Endothelial cell of umbilical vein (primary cell): ENCODE data around the gene HEPHL1. TPM values are rescaled to one million over a fixed set of nuclear protein-coding genes. Genes with fewer than 3 reads are reported as not detected.

Source experiments
- BruUV-seq: library from RNA; stranded (reverse); fragments of 400-500 nt; replicated peaks from 2 replicates; lab custom pipeline; 2021; lab: Mats Ljungman, UMichigan
- CTCF ChIA-PET: fragments of 300-600, 350-600 bp; sonication (Branson Sonifier 250); formaldehyde crosslinking; loops from one replicate; lab custom pipeline; 2021; ENCODE audit warnings: antibody characterized with exemption, inconsistent platforms; lab: Charles Lee
- POLR2A ChIA-PET: fragments of 300-600, 350-600 bp; sonication (Branson Sonifier 250); formaldehyde crosslinking; loops from one replicate; lab custom pipeline; 2021; ENCODE audit warnings: antibody characterized with exemption, inconsistent platforms; lab: Charles Lee
- DNase-seq: peaks from one replicate; pipeline ENCODE4 v3.0.0-alpha.2; 2011; ENCODE audit warnings: low read depth, low spot score
- FAIRE-seq: peaks from 2 replicates; lab custom pipeline; 2011; peaks lifted over from hg19 to GRCh38; lab: Jason Lieb, UNC
- H2AFZ ChIP-seq: 2 replicates; pipeline ENCODE4 v1.6.0; 2012; ENCODE audit warnings: low read depth, low read length, control low read depth, inconsistent platforms
- H3K27ac ChIP-seq: 2 replicates; pipeline ENCODE4 v1.5.1; 2011; ENCODE audit warnings: low read depth, mild to moderate bottlenecking, control low read depth, low read length, moderate library complexity; ENCODE audit not compliant: insufficient read depth
- H3K27me3 ChIP-seq, 2 experiments: 2 replicates each; pipeline versions ENCODE4 v1.6.0 to v1.6.1; 2011; ENCODE audit warnings: low read length in 2 of 2, mixed read lengths in 1 of 2; ENCODE audit not compliant: control insufficient read depth in 2 of 2, insufficient read depth in 2 of 2
- H3K36me3 ChIP-seq, 2 experiments: 2 replicates in 1 of 2; 3 replicates in 1 of 2; pipeline ENCODE4 v1.5.1; 2011; ENCODE audit warnings: low read length in 2 of 2, mild to moderate bottlenecking in 1 of 2, moderate library complexity in 1 of 2; ENCODE audit not compliant: control insufficient read depth in 2 of 2, insufficient read depth in 2 of 2; ENCODE audit errors: extremely low read depth in 1 of 2
- H3K4me1 ChIP-seq: 3 replicates; pipeline ENCODE4 v1.5.1; 2011; ENCODE audit warnings: mild to moderate bottlenecking, low read length; ENCODE audit not compliant: control insufficient read depth, insufficient read depth; ENCODE audit errors: extremely low read depth
- H3K4me2 ChIP-seq: 2 replicates; pipeline ENCODE4 v1.6.1; 2011; ENCODE audit warnings: low read length, control low read depth, mixed read lengths; ENCODE audit not compliant: insufficient read depth
- H3K4me3 ChIP-seq, 3 experiments: fragments of 200-600 bp in 1 of 3; sonication (generic), shearing (Covaris generic) in 1 of 3; replicated peaks in 1 of 3; 2 replicates each; pipeline ENCODE4 v1.5.1; 2011 to 2016; ENCODE audit warnings: control low read depth in 3 of 3, low read length in 3 of 3, mild to moderate bottlenecking in 2 of 3, inconsistent platforms in 1 of 3, low read depth in 1 of 3, moderate library complexity in 1 of 3; ENCODE audit not compliant: insufficient read depth in 1 of 3
- H3K79me2 ChIP-seq: 2 replicates; pipeline ENCODE4 v1.6.0; 2012; ENCODE audit warnings: low read length, inconsistent platforms; ENCODE audit not compliant: control insufficient read depth, insufficient read depth
- H3K9ac ChIP-seq: replicated peaks from 2 replicates; pipeline ENCODE3; 2011; ENCODE audit warnings: low read length, control low read depth; ENCODE audit not compliant: insufficient read depth; ENCODE audit errors: extremely low read depth
- H3K9me1 ChIP-seq: replicated peaks from 3 replicates; pipeline ENCODE4 v1.6.0; 2011; ENCODE audit warnings: mild to moderate bottlenecking, low read length; ENCODE audit not compliant: control insufficient read depth, insufficient read depth; ENCODE audit errors: extremely low read depth
- H3K9me3 ChIP-seq: replicated peaks from 2 replicates; pipeline ENCODE4 v1.5.1; 2012; ENCODE audit warnings: low read length, inconsistent platforms; ENCODE audit not compliant: control insufficient read depth, insufficient read depth
- H4K20me1 ChIP-seq: replicated peaks from 2 replicates; pipeline ENCODE3; 2011; ENCODE audit warnings: mild to moderate bottlenecking, low read length; ENCODE audit not compliant: control insufficient read depth, insufficient read depth; ENCODE audit errors: extremely low read depth
- CTCF ChIP-seq, 2 donors: IDR thresholded peaks; 1 replicate in 1 of 2; 2 replicates in 1 of 2; pipeline ENCODE4 v1.5.1; 2011; ENCODE audit warnings: low read length in 2 of 2, mild to moderate bottlenecking in 2 of 2, moderate library complexity in 2 of 2, control low read depth in 1 of 2, inconsistent platforms in 1 of 2, low read depth in 1 of 2; ENCODE audit not compliant: insufficient read depth in 1 of 2; ENCODE audit errors: extremely low read depth in 1 of 2
- EZH2 ChIP-seq: IDR thresholded peaks from 2 replicates; pipeline ENCODE4 v1.6.1; 2012; ENCODE audit warnings: borderline replicate concordance, low read depth, mild to moderate bottlenecking, moderate library complexity, low read length, inconsistent platforms; ENCODE audit not compliant: severe bottlenecking
- FOS ChIP-seq: IDR thresholded peaks from 2 replicates; pipeline ENCODE4 v1.6.1; 2011; ENCODE audit warnings: mild to moderate bottlenecking, low read length, moderate library complexity, borderline replicate concordance; ENCODE audit not compliant: insufficient read depth
- GATA2 ChIP-seq: IDR thresholded peaks from 2 replicates; pipeline ENCODE4 v1.7.0; 2011; ENCODE audit warnings: low read depth, mild to moderate bottlenecking, moderate library complexity, mixed read lengths, low read length; ENCODE audit not compliant: insufficient read length, insufficient read depth
- JUN ChIP-seq: IDR thresholded peaks from 2 replicates; pipeline ENCODE4 v1.6.1; 2011; ENCODE audit warnings: borderline replicate concordance, low read depth; ENCODE audit not compliant: insufficient read length, insufficient read depth
- MAX ChIP-seq: IDR thresholded peaks from 2 replicates; pipeline ENCODE4 v1.6.1; 2011; ENCODE audit not compliant: insufficient read depth, insufficient read length
- MYC ChIP-seq: IDR thresholded peaks from one replicate; pipeline ENCODE4 v1.6.1; 2011; ENCODE audit warnings: mild to moderate bottlenecking, low read depth, low read length
- POLR2A ChIP-seq: IDR thresholded peaks from 2 replicates; pipeline ENCODE4 v1.6.1; 2012; ENCODE audit warnings: low read depth, mild to moderate bottlenecking, control low read depth, low read length
- POLR2AphosphoS5 ChIP-seq: IDR thresholded peaks from 2 replicates; pipeline ENCODE4 v1.6.1; 2012; ENCODE audit warnings: low read depth, mild to moderate bottlenecking, control low read depth, low read length, moderate library complexity; ENCODE audit not compliant: insufficient read depth
- dilution Hi-C: fragments of 300-500 bp; cut with MboI; formaldehyde crosslinking; loops from one replicate; pipeline ENCODE4 v1.15.0; 2019; ENCODE audit warnings: low sequenced_read_pairs; ENCODE audit not compliant: extremely low pct_ligation_motif_present
- intact Hi-C: fragments of 100-400 bp; cut with micrococcal nuclease; formaldehyde crosslinking; loops from one replicate; pipeline ENCODE4 v1.10.0; 2022
- polyA plus RNA-seq, 4 experiments: library from polyadenylated mRNA; depleted of rRNA in 3 of 4; stranded (reverse) in 3 of 4; unstranded in 1 of 4; fragments of >200 nt; gene quantifications; 2 replicates each; pipeline versions ENCODE4 v1.2.1 to v1.2.3, GENCODE V29; 2011 to 2012; ENCODE audit warnings: missing spikeins in 1 of 4
- total RNA-seq: library from RNA; stranded (reverse); gene quantifications from 2 replicates; pipeline ENCODE4 v1.2.3, GENCODE V29; 2021

HEPHL1 gene
- total and polyA plus RNA-seq, 2 donors (not counting 3 experiments of a cell fraction or from before 2014, with no cell fraction given): not detected

- no peaks in the 10 kb centered on the region for H3K79me2 ChIP-seq
- ChIA-PET POLR2A (no interaction called here), CTCF (no interaction called here)
- FAIRE-seq: no peak
- no peak overlapping the region for H3K9ac ChIP-seq
- BruUV-seq: no TSS peak
- no peaks in the 10 kb centered on the region for H3K27me3 ChIP-seq
- no peaks in the 10 kb centered on the region for H3K4me1 ChIP-seq
- DNase-seq: no peak
- no peak overlapping the region for H3K4me3 ChIP-seq
- H3K9me3 ChIP-seq: no peaks in the 10 kb centered on the region
- no peaks in the 10 kb centered on the region for H4K20me1 ChIP-seq
- no peak overlapping the region for H3K4me2 ChIP-seq
- H3K27ac ChIP-seq: no peak overlapping the region
- dilution Hi-C loops (no loop called here), intact Hi-C loops (no loop called here)
- no peaks in the 10 kb centered on the region for H3K9me1 ChIP-seq
- H2AFZ ChIP-seq: no peak overlapping the region
- TF ChIP-seq POLR2A (no peak), CTCF (IDR thresholded peaks at IDR 0.05; ENCODE audit: extremely low read depth in 1 of 2, insufficient read depth in 1 of 2, low read depth in 1 of 2, low read length in 2 of 2) (no peak), POLR2AphosphoS5 (no peak), MAX (no peak), FOS (no peak), MYC (no peak), JUN (no peak), GATA2 (no peak), EZH2 (no peak)
- no peaks in the 10 kb centered on the region for H3K36me3 ChIP-seq
These were observed 82.3 kb downstream of the HEPHL1 start for GRCh38 chr11:94103471-94103870.
